GM23248 (cell line): ENCODE results near the gene SCAPER.

Experiments used
- EZH2 ChIP-seq: fragments of 200-600 bp; sonication (generic); IDR thresholded peaks from 2 replicates; pipeline ENCODE4 v1.6.1; 2018; ENCODE audit warnings: antibody characterized with exemption, mild to moderate bottlenecking; ENCODE audit not compliant: insufficient read depth, poor library complexity, severe bottlenecking
- EZH2phosphoT487 ChIP-seq: fragments of 200-600 bp; sonication (generic); IDR thresholded peaks from 2 replicates; pipeline ENCODE4 v1.6.1; 2018; ENCODE audit warnings: antibody characterized with exemption, moderate library complexity, mild to moderate bottlenecking, low read depth; ENCODE audit not compliant: insufficient read depth

- no peak for TF ChIP-seq EZH2phosphoT487
- no peak for TF ChIP-seq EZH2
Observed at GRCh38 chr15:76614725-76615124, 290.4 kb downstream of the SCAPER start.
